Duodenal mucosa (tissue), 2 donors: ENCODE data around the gene HERC6.
"Not testable (repeated sequence)": the region's sequence is repeated elsewhere in the genome, so short reads cannot be mapped to it uniquely, and the experiment has no call there.

Source experiments
- H3K27ac ChIP-seq: one replicate; pipeline ENCODE4 v1.7.0; 2013; ENCODE audit warnings: low read depth, low read length
- H3K27me3 ChIP-seq, 2 donors: one replicate each; pipeline ENCODE4 v1.7.0; 2013; ENCODE audit warnings: low read length in 2 of 2, control low read depth in 1 of 2; ENCODE audit not compliant: insufficient read depth in 2 of 2, control insufficient read depth in 1 of 2
- H3K36me3 ChIP-seq, 2 donors: one replicate each; pipeline ENCODE4 v1.7.0; 2013; ENCODE audit warnings: low read length in 2 of 2, control low read depth in 1 of 2; ENCODE audit not compliant: insufficient read depth in 2 of 2, control insufficient read depth in 1 of 2
- H3K4me1 ChIP-seq, 2 donors: one replicate each; pipeline ENCODE4 v1.7.0; 2013; ENCODE audit warnings: low read length in 2 of 2, control low read depth in 1 of 2; ENCODE audit not compliant: insufficient read depth in 2 of 2, control insufficient read depth in 1 of 2
- H3K4me3 ChIP-seq, 2 donors: one replicate each; pipeline ENCODE4 v1.7.0; 2013; ENCODE audit warnings: low read length in 2 of 2, low read depth in 1 of 2
- H3K9ac ChIP-seq, 2 donors: one replicate each; pipeline ENCODE4 v1.7.0; 2013; ENCODE audit warnings: low read length in 2 of 2, low read depth in 1 of 2
- H3K9me3 ChIP-seq, 2 donors: one replicate each; pipeline ENCODE4 v1.7.0; 2013; ENCODE audit warnings: low read length in 2 of 2, control low read depth in 1 of 2; ENCODE audit not compliant: control insufficient read depth in 1 of 2

HERC6 gene

DNA sequence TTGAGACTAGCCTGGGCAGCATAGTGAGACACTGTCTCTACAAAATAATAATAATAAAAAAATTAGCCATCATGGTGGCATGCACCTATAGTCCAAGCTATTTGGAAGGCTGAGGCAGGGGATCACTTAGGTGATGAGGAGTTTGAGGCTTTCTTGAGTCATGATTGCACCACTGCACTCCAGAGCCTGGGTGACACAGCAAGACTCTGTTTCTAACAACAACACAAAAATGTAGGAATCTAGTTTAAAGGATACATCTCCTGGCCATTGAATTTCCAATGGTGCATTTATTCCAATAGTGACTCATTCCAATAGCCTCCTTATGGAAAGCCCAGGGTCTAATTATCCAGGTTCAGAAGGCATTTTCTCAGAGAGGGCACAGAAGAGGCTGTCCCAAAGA lies 21.9 kb upstream of the HERC6 start:
- Histone ChIP-seq H3K36me3 (no peaks in the 10 kb centered on the region), H3K4me1 (no peaks in the 10 kb centered on the region), H3K9ac (no peak overlapping the region), H3K9me3 (no peaks in the 10 kb centered on the region), H3K27ac (no peak overlapping the region), H3K4me3 (no peak overlapping the region), H3K27me3 (no peaks in the 10 kb centered on the region)

DNA sequence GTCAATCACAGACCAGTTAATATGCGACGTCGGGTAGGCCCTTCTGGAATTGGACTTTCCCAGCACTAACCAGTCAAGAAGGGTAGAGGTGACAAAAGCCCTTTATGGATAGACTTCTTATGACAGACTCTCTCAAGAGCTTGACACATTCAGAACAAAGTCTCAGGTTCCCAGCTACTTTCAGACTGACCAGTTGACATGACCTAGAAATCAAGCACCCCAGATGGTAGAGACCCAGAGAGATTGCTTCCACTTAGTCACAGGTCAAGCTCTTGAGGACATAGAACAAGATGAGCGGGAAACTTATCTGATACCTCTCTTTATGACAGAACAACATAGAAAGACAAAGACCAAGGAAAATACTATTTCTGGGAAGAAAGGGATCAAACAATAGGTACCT lies 21.4 kb upstream of the HERC6 start:
- H3K27me3 ChIP-seq: no peaks in the 10 kb centered on the region
- H3K9ac ChIP-seq: no peak overlapping the region
- H3K9me3 ChIP-seq: no peaks in the 10 kb centered on the region
- H3K4me1 ChIP-seq: no peaks in the 10 kb centered on the region
- H3K4me3 ChIP-seq: no peak overlapping the region
- H3K27ac ChIP-seq: no peak overlapping the region
- H3K36me3 ChIP-seq: no peaks in the 10 kb centered on the region

- H3K27ac ChIP-seq: no peak overlapping the region
- H3K27me3 ChIP-seq: no peaks in the 10 kb centered on the region
- no peak overlapping the region for H3K9ac ChIP-seq
- no peaks in the 10 kb centered on the region for H3K9me3 ChIP-seq
- no peaks in the 10 kb centered on the region for H3K36me3 ChIP-seq
- no peak overlapping the region for H3K4me3 ChIP-seq
- H3K4me1 ChIP-seq: no peaks in the 10 kb centered on the region
These were observed 19.1 kb upstream of the HERC6 start for GRCh38 chr4:88359558-88359957.

DNA sequence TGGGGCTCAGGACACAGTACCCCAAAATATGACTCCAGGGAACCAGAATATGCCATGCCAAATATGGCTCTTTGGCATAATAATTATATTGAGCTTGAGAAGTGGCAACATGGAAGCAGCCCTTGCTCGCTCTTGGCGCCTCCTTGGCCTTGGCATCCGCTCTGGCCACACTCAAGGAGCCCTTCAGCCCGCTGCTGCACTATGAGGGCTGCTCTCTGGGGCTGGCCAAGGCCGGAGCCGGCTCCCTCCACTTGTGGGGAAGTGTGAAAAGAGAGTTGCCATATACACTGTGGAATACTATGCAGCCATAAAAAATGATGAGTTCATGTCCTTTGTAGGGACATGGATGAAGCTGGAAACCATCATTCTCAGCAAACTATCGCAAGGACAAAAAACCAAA lies 18.4 kb upstream of the HERC6 start:
- H3K9me3 ChIP-seq: no peaks in the 10 kb centered on the region
- no peak overlapping the region for H3K9ac ChIP-seq
- no peaks in the 10 kb centered on the region for H3K27me3 ChIP-seq
- no peaks in the 10 kb centered on the region for H3K36me3 ChIP-seq
- H3K27ac ChIP-seq: no peak overlapping the region
- no peaks in the 10 kb centered on the region for H3K4me1 ChIP-seq
- H3K4me3 ChIP-seq: no peak overlapping the region

DNA sequence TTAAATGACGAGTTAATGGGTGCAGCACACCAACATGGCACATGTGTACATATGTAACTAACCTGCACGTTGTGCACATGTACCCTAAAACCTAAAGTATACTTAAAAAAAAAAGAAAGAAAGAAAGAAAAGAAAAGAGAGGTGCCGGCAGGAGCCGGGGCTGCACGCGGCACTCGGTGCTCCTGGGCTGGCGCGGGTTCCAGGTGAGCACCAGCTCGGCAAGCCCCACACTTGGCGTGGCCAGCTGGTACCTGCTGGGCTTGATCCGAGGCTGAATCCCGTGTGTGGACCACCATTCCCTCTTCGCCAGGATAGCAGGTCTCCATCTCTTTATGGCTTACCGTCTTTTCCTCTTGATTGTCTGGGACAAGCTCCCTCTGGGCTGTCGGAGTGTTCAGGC lies 17.9 kb upstream of the HERC6 start:
- Histone ChIP-seq H3K27me3 (no peaks in the 10 kb centered on the region), H3K4me1 (no peaks in the 10 kb centered on the region), H3K9ac (no peak overlapping the region), H3K36me3 (no peaks in the 10 kb centered on the region), H3K27ac (no peak overlapping the region), H3K9me3 (no peaks in the 10 kb centered on the region), H3K4me3 (no peak overlapping the region)

DNA sequence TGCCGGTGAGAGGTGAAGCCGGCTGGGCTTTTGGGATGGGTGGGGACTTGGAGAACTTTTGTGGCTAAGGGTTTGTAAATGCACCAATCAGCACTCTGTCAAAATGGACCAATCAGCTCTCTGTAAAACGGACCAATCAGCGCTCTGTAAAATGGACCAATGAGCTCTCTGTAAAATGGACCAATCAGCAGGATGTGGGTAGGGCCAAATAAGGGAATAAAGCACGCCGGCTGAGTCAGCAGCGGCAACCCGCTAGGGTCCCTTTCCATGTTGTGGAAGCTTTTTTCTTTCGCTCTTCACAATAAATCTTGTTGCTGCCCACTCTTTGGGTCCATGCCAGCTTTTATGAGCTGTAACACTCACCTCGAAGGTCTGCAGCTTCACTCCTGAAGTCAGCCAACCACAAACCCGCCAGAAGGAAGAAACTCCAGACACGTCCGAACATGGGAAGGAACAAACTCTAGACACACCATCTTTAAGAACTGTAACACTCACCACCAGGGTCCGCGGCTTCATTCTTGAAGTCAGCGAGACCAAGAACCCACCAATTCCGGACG lies 17.4 kb upstream of the HERC6 start:
- H3K9me3 ChIP-seq, H3K27ac ChIP-seq, H3K27me3 ChIP-seq, H3K4me1 ChIP-seq, H3K4me3 ChIP-seq, H3K36me3 ChIP-seq, H3K9ac ChIP-seq: not testable (repeated sequence)

DNA sequence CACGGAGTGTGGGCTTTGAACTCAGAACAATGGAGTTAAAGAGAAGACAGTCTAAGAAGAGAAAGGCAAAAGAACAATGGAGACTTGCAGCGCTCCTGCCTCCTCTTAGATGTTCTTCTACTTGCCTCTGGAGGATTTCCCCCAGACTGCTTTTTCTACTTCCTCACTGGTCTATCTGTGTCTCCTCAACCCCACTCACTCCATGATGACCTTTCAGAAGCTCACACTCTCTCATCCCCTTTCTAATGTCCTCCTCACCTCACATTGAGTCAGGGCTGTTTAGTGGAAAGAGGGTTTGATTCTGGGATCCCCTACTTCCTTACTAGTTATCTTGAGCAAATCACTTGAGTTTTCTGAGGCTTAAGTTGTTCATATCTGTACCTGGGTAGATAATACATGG lies 12.2 kb upstream of the HERC6 start:
- Histone ChIP-seq H3K36me3 (no peaks in the 10 kb centered on the region), H3K27me3 (no peaks in the 10 kb centered on the region), H3K9ac (no peak overlapping the region), H3K4me3 (no peak overlapping the region), H3K4me1 (no peaks in the 10 kb centered on the region), H3K9me3 (no peaks in the 10 kb centered on the region), H3K27ac (no peak overlapping the region)

DNA sequence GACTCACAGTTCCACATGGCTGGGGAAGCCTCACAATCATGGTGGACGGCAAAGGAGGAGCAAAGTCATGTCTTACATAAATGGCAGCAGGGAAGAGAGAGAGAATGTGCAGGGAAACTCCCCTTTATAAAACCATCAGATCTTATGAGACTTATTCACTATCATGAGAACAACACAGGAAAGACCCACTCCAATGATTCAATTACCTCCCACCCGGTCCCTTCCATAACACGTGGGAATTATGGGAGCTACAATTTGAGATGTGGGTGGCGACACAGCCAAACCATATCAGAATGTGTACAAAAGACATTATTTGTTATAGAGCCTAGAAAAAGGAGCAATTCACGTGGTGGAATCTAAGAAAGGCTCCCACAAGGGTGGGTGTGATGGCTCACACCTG lies 10.8 kb upstream of the HERC6 start:
- no peaks in the 10 kb centered on the region for H3K27me3 ChIP-seq

DNA sequence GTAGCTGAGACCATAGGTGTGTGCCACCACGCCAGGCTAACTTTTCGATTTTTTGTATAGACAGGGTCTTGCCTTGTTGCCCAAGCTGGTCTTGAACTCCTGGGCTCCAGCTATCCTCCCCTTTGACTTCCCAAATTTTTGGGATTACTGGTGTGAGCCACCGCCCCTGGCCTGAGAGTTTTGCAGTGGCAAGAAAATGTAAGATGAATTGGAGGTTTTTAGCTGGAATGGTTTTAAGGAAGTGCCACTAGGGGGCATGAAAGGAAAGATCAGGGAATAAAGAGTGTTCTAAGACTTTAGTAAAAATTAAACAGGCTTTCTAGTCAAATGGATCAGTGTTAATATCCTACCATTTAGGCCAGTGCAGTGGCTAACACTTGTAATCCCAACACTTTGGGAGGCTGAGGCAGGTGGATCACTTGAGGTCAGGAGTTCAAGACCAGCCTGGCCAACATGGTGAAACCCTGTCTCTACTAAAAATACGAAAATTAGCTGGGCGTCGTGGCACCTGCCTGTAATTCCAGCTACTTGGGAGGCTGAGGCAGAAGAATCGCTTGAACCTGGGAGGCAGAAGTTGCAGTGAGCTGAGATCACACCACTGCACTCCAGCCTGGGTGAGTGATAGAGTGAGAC lies 9.4 kb upstream of the HERC6 start:
- not testable (repeated sequence) for H3K4me3 ChIP-seq, H3K36me3 ChIP-seq, H3K27me3 ChIP-seq, H3K27ac ChIP-seq, H3K4me1 ChIP-seq, H3K9ac ChIP-seq, H3K9me3 ChIP-seq

More for the DNA sequence above, 10.8 kb upstream of the HERC6 start:
- no peak overlapping the region for H3K27ac ChIP-seq
- no peak overlapping the region for H3K9ac ChIP-seq
- H3K36me3 ChIP-seq: no peaks in the 10 kb centered on the region
- H3K9me3 ChIP-seq: no peaks in the 10 kb centered on the region
- no peak overlapping the region for H3K4me3 ChIP-seq
- H3K4me1 ChIP-seq: no peaks in the 10 kb centered on the region

DNA sequence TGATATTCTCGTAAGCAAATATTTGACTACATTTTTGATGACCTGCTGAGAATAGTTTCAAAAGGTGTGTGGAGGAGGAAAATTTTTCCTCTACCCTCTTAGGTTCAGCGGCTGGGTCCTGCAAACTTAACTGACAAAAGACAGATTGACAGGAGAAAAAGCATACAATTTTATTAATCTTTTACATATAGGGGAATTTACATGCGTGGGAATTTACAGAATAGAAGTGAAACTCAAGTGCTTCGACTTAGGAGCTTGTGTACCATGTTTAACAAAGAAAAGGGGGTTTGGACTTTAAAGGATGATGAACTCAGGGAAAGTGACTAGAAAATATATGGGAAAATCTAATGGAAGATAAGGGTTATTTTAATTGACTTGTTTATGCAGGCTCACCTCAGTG lies 2.5 kb downstream of the HERC6 start:
- Histone ChIP-seq H3K9me3 (no peaks in the 10 kb centered on the region), H3K9ac (no peak overlapping the region), H3K27me3 (no peaks in the 10 kb centered on the region), H3K27ac (no peak overlapping the region), H3K36me3 (no peaks in the 10 kb centered on the region), H3K4me3 (no peak overlapping the region), H3K4me1 (no peaks in the 10 kb centered on the region)

GRCh38 chr4:88382621-88383020 lies 4.0 kb downstream of the HERC6 start:
- H3K9ac ChIP-seq: no peak overlapping the region
- H3K9me3 ChIP-seq: no peaks in the 10 kb centered on the region
- no peaks in the 10 kb centered on the region for H3K4me1 ChIP-seq
- H3K4me3 ChIP-seq: no peak overlapping the region
- H3K27ac ChIP-seq: no peak overlapping the region
- peaks cover 0 to 6% of the 10 kb centered on the region in 2 donors for H3K36me3 ChIP-seq
- no peaks in the 10 kb centered on the region for H3K27me3 ChIP-seq
